WTC11 (cell line): ENCODE data around the gene SARDH. TPM values are rescaled to one million over a fixed set of nuclear protein-coding genes. Genes with fewer than 3 reads are reported as not detected.

Experiments used
- ATAC-seq: fragments of 200-7000 bp; cut with Tn5 transposase; 2 replicates; pipeline ENCODE4 v1.10.0; 2021; ENCODE audit warnings: mild to moderate bottlenecking, moderate library complexity
- CTCF ChIA-PET: fragments of 300-600 bp; sonication (Branson Sonifier 250); formaldehyde crosslinking; loops from one replicate; lab custom pipeline; 2021; ENCODE audit warnings: antibody characterized with exemption; lab: Charles Lee
- POLR2A ChIA-PET: fragments of 350-600 bp; sonication (Branson Sonifier 250); formaldehyde crosslinking; loops from one replicate; lab custom pipeline; 2021; ENCODE audit warnings: antibody characterized with exemption; lab: Charles Lee
- DNase-seq: peaks from one replicate; pipeline ENCODE4 v3.0.0; 2021; ENCODE audit warnings: low spot score
- H3K27ac Mint-ChIP-seq: 2 replicates; pipeline ENCODE4 v1.8.0; 2021; ENCODE audit warnings: mixed read lengths
- H3K27me3 Mint-ChIP-seq: 2 replicates; pipeline ENCODE4 v1.8.0; 2021; ENCODE audit warnings: low read depth, mild to moderate bottlenecking, moderate library complexity, mixed read lengths
- H3K36me3 Mint-ChIP-seq: 2 replicates; pipeline ENCODE4 v1.8.0; 2021; ENCODE audit warnings: mixed read lengths
- H3K4me1 Mint-ChIP-seq: 2 replicates; pipeline ENCODE4 v1.8.0; 2022; ENCODE audit warnings: mixed read lengths
- H3K4me3 Mint-ChIP-seq: 2 replicates; pipeline ENCODE4 v1.8.0; 2021; ENCODE audit warnings: mild to moderate bottlenecking, moderate library complexity, mixed read lengths
- H3K9me3 Mint-ChIP-seq: 2 replicates; pipeline ENCODE4 v1.8.0; 2021; ENCODE audit warnings: mixed read lengths
- ATF3 ChIP-seq: sonication (generic); formaldehyde crosslinking; conservative IDR thresholded peaks from 2 replicates; pipeline ENCODE4 v1.8.1; 2022; ENCODE audit warnings: mild to moderate bottlenecking, missing genetic modification reagents
- CBFB ChIP-seq: sonication (generic); formaldehyde crosslinking; IDR thresholded peaks from 2 replicates; pipeline ENCODE4 v1.8.1; 2022; ENCODE audit warnings: mild to moderate bottlenecking, low read depth, missing genetic modification reagents
- EMX1 ChIP-seq: fragments of 250-450 bp; sonication (Bioruptor Pico); IDR thresholded peaks from 2 replicates; pipeline ENCODE4 v1.8.0; 2021; ENCODE audit warnings: mild to moderate bottlenecking
- FOXK1 ChIP-seq: sonication (generic); formaldehyde crosslinking; IDR thresholded peaks from 2 replicates; pipeline ENCODE4 v1.8.0; 2022; ENCODE audit warnings: mild to moderate bottlenecking, moderate library complexity, missing genetic modification reagents
- GRHL2 ChIP-seq: fragments of 250-450 bp; sonication (Bioruptor Pico); IDR thresholded peaks from 2 replicates; pipeline ENCODE4 v1.8.0; 2022; ENCODE audit warnings: mild to moderate bottlenecking, moderate library complexity; ENCODE audit not compliant: insufficient replicate concordance, severe bottlenecking
- IRF2 ChIP-seq: sonication (generic); formaldehyde crosslinking; IDR thresholded peaks from 2 replicates; pipeline ENCODE4 v1.8.0; 2022; ENCODE audit warnings: low read depth, missing genetic modification reagents, borderline replicate concordance
- JAZF1 ChIP-seq: fragments of 250-450 bp; sonication (Bioruptor Pico); IDR thresholded peaks from 2 replicates; pipeline ENCODE4 v1.9.0; 2021; ENCODE audit warnings: moderate library complexity, mild to moderate bottlenecking, inconsistent platforms
- MYBL2 ChIP-seq: sonication (generic); formaldehyde crosslinking; IDR thresholded peaks from 2 replicates; pipeline ENCODE4 v1.8.1; 2023; ENCODE audit warnings: mild to moderate bottlenecking, moderate library complexity, missing genetic modification reagents
- NR2C2 ChIP-seq: sonication (generic); formaldehyde crosslinking; IDR thresholded peaks from 2 replicates; pipeline ENCODE4 v1.8.0; 2022; ENCODE audit warnings: mild to moderate bottlenecking, missing genetic modification reagents
- OVOL2 ChIP-seq: fragments of 250-450 bp; sonication (Bioruptor Pico); IDR thresholded peaks from 2 replicates; pipeline ENCODE4 v1.9.0; 2021; ENCODE audit warnings: mild to moderate bottlenecking, borderline replicate concordance
- PRRX2 ChIP-seq: fragments of 250-450 bp; sonication (Bioruptor Pico); IDR thresholded peaks from 2 replicates; pipeline ENCODE4 v1.8.0; 2021; ENCODE audit warnings: mild to moderate bottlenecking
- RORB ChIP-seq: fragments of 250-450 bp; sonication (Bioruptor Pico); IDR thresholded peaks from 2 replicates; pipeline ENCODE4 v1.9.0; 2021; ENCODE audit warnings: mild to moderate bottlenecking
- TCF7 ChIP-seq: sonication (generic); formaldehyde crosslinking; IDR thresholded peaks from 2 replicates; pipeline ENCODE4 v1.8.0; 2022; ENCODE audit warnings: mild to moderate bottlenecking, low read depth, missing genetic modification reagents, moderate library complexity
- TEAD1 ChIP-seq: sonication (generic); formaldehyde crosslinking; IDR thresholded peaks from 2 replicates; pipeline ENCODE4 v1.8.0; 2022; ENCODE audit warnings: mild to moderate bottlenecking, missing genetic modification reagents
- TEAD4 ChIP-seq: sonication (generic); formaldehyde crosslinking; IDR thresholded peaks from 2 replicates; pipeline ENCODE4 v1.8.0; 2022; ENCODE audit warnings: mild to moderate bottlenecking, missing genetic modification reagents
- ZBTB21 ChIP-seq: sonication (generic); formaldehyde crosslinking; IDR thresholded peaks from 2 replicates; pipeline ENCODE4 v1.8.1; 2023; ENCODE audit warnings: mild to moderate bottlenecking, missing genetic modification reagents, borderline replicate concordance
- ZNF138 ChIP-seq: sonication (generic); formaldehyde crosslinking; conservative IDR thresholded peaks from 2 replicates; pipeline ENCODE4 v1.8.1; 2022; ENCODE audit warnings: mild to moderate bottlenecking, moderate library complexity, missing genetic modification reagents
- ZNF317 ChIP-seq: sonication (generic); formaldehyde crosslinking; IDR thresholded peaks from 2 replicates; pipeline ENCODE4 v1.8.1; 2023; ENCODE audit warnings: low read depth, mild to moderate bottlenecking, moderate library complexity, missing genetic modification reagents, borderline replicate concordance
- ZNF416 ChIP-seq: fragments of 250-450 bp; sonication (Bioruptor Pico); IDR thresholded peaks from 2 replicates; pipeline ENCODE4 v1.9.0; 2021; ENCODE audit warnings: mild to moderate bottlenecking, inconsistent platforms
- total RNA-seq: library from RNA; stranded (reverse); gene quantifications from 3 replicates; pipeline ENCODE4 v1.2.3, GENCODE V29; 2021
- TF ChIP-seq, protein P1 (sequence below): sonication (generic); formaldehyde crosslinking; IDR thresholded peaks from 2 replicates; pipeline ENCODE4 v1.8.0; 2023; ENCODE audit warnings: missing genetic modification reagents
- TF ChIP-seq, protein P2 (sequence below): fragments of 250-450 bp; sonication (Bioruptor Pico); IDR thresholded peaks from 2 replicates; pipeline ENCODE4 v1.9.0; 2021; ENCODE audit warnings: mild to moderate bottlenecking
- TF ChIP-seq, protein P3 (sequence below): sonication (generic); formaldehyde crosslinking; IDR thresholded peaks from 2 replicates; pipeline ENCODE4 v1.8.1; 2023; ENCODE audit warnings: mild to moderate bottlenecking, moderate library complexity, missing genetic modification reagents
- TF ChIP-seq, protein P4 (sequence below): sonication (generic); formaldehyde crosslinking; IDR thresholded peaks from 2 replicates; pipeline ENCODE4 v1.8.1; 2022; ENCODE audit warnings: low read depth, missing genetic modification reagents, borderline replicate concordance

The SARDH gene
- total RNA-seq, 1 experiment from 2014 or later, result 8.5 TPM

- Mint-ChIP-seq H3K27me3 (no peaks in the 10 kb centered on the region), H3K4me3 (no peak overlapping the region), H3K4me1 (no peaks in the 10 kb centered on the region), H3K36me3 (no peaks in the 10 kb centered on the region), H3K9me3 (no peaks in the 10 kb centered on the region), H3K27ac (no peak overlapping the region)
- ChIA-PET CTCF (interaction anchor here (1.2 to 1.5 kb wide), 3 partner anchors 10 to 102 kb away, joined by 3 to 5 read pairs (median 3); no protein-coding TSS in a partner anchor), POLR2A (no interaction called here)
- no peak for DNase-seq
- TF ChIP-seq MYBL2, result no peak
- TF ChIP-seq, protein P1, sequence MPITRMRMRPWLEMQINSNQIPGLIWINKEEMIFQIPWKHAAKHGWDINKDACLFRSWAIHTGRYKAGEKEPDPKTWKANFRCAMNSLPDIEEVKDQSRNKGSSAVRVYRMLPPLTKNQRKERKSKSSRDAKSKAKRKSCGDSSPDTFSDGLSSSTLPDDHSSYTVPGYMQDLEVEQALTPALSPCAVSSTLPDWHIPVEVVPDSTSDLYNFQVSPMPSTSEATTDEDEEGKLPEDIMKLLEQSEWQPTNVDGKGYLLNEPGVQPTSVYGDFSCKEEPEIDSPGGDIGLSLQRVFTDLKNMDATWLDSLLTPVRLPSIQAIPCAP (CRISPR knock-in tag), result no peak
- no peak for TF ChIP-seq FOXK1 (CRISPR knock-in tag)
- TF ChIP-seq CBFB, result no peak
- TF ChIP-seq JAZF1 (CRISPR knock-in tag), result no peak
- TF ChIP-seq IRF2, result no peak
- no peak for TF ChIP-seq EMX1 (CRISPR knock-in tag)
- TF ChIP-seq TEAD1 (CRISPR knock-in tag), result no peak
- TF ChIP-seq, protein P2, sequence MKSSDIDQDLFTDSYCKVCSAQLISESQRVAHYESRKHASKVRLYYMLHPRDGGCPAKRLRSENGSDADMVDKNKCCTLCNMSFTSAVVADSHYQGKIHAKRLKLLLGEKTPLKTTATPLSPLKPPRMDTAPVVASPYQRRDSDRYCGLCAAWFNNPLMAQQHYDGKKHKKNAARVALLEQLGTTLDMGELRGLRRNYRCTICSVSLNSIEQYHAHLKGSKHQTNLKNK (CRISPR knock-in tag), result no peak
- TF ChIP-seq NR2C2, result no peak
- ATAC-seq, result no peak
Observed at GRCh38 chr9:133691626-133692363, 46.4 kb downstream of the SARDH start.

- POLR2A ChIA-PET, result no interaction called here
- H3K27me3 Mint-ChIP-seq, result no peaks in the 10 kb centered on the region
- ATAC-seq (no peak), DNase-seq (no peak)
- TF ChIP-seq ZNF138 (no peak), ZNF317 (CRISPR knock-in tag) (no peak), OVOL2 (CRISPR knock-in tag) (no peak), IRF2 (no peak), PRRX2 (no peak), NR2C2 (no peak), RORB (no peak), ZBTB21 (CRISPR knock-in tag) (no peak), ZNF416 (CRISPR knock-in tag) (no peak), GRHL2 (CRISPR knock-in tag) (no peak), TEAD4 (CRISPR knock-in tag) (no peak), TCF7 (no peak), JAZF1 (CRISPR knock-in tag) (no peak), ATF3 (CRISPR knock-in tag) (no peak)
- TF ChIP-seq, protein P3, sequence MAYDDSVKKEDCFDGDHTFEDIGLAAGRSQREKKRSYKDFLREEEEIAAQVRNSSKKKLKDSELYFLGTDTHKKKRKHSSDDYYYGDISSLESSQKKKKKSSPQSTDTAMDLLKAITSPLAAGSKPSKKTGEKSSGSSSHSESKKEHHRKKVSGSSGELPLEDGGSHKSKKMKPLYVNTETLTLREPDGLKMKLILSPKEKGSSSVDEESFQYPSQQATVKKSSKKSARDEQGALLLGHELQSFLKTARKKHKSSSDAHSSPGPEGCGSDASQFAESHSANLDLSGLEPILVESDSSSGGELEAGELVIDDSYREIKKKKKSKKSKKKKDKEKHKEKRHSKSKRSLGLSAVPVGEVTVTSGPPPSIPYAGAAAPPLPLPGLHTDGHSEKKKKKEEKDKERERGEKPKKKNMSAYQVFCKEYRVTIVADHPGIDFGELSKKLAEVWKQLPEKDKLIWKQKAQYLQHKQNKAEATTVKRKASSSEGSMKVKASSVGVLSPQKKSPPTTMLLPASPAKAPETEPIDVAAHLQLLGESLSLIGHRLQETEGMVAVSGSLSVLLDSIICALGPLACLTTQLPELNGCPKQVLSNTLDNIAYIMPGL (CRISPR knock-in tag), result no peak
- TF ChIP-seq, protein P4, sequence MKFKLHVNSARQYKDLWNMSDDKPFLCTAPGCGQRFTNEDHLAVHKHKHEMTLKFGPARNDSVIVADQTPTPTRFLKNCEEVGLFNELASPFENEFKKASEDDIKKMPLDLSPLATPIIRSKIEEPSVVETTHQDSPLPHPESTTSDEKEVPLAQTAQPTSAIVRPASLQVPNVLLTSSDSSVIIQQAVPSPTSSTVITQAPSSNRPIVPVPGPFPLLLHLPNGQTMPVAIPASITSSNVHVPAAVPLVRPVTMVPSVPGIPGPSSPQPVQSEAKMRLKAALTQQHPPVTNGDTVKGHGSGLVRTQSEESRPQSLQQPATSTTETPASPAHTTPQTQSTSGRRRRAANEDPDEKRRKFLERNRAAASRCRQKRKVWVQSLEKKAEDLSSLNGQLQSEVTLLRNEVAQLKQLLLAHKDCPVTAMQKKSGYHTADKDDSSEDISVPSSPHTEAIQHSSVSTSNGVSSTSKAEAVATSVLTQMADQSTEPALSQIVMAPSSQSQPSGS (CRISPR knock-in tag), result no peak
- no peak overlapping the region; the same call in 1 of the 2 replicates for H3K27ac Mint-ChIP-seq
- H3K4me1 Mint-ChIP-seq, result no peaks in the 10 kb centered on the region
- no peaks in the 10 kb centered on the region for H3K36me3 Mint-ChIP-seq
- H3K9me3 Mint-ChIP-seq, result no peaks in the 10 kb centered on the region
- no peak overlapping the region for H3K4me3 Mint-ChIP-seq
- CTCF ChIA-PET, result interaction anchor here (1.2 to 1.5 kb wide), 4 partner anchors 11 to 165 kb away, joined by 3 to 5 read pairs (median 3); no protein-coding TSS in a partner anchor
Observed at GRCh38 chr9:133691191-133691590, 47.0 kb downstream of the SARDH start.
